ENCODE measurements around the gene IGFBP1. TPM values are rescaled to one million over a fixed set of nuclear protein-coding genes. Genes with fewer than 3 reads are reported as not detected.

IGFBP1 gene
- total RNA-seq, 6 donors from 2014 or later = 0.17 to 0.23 TPM; not detected in 4

DNA sequence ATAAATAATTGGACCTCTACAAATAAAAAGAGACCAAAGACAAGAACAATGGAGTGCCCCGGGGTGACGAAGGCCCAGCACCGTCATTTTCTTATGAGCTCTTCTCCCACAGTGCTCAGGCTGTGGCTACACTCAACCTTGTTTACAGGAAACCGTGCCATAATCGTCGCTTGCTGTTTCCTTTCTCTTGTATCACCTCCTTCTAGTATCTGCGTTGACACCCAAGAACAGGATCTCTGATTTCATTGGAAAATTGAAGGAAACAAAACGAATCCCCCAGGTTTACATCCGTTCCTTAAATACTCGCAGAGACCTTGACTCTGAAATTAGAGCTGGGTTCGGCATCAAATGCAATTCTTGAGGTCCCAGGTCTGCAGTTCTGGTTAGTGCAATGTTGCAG, 34.5 kb downstream of the IGFBP1 start:
- Histone ChIP-seq H3K4me3 (peak overlapping the region in 3 of 4 donors; percentile 6 to 47 (median 13)), H3K36me3 (no peaks in the 10 kb centered on the region), H3K9me3 (no peaks in the 10 kb centered on the region), H3K27me3 (peaks cover 0 to 19% (median 7%) of the 10 kb centered on the region in 4 donors), H3K27ac (no peak overlapping the region), H3K4me1 (peaks cover 29 to 54% (median 30%) of the 10 kb centered on the region in 4 donors)
- 1 to 2% methylated on average over 11 of the region's 11 CpGs for WGBS, 2 donors
- TF ChIP-seq POLR2A (IDR thresholded peaks at IDR 0.05) (no peak), POLR2AphosphoS5 (IDR thresholded peaks at IDR 0.05) (no peak), EP300 (IDR thresholded peaks at IDR 0.05) (no peak)
- TF ChIP-seq, protein P1, sequence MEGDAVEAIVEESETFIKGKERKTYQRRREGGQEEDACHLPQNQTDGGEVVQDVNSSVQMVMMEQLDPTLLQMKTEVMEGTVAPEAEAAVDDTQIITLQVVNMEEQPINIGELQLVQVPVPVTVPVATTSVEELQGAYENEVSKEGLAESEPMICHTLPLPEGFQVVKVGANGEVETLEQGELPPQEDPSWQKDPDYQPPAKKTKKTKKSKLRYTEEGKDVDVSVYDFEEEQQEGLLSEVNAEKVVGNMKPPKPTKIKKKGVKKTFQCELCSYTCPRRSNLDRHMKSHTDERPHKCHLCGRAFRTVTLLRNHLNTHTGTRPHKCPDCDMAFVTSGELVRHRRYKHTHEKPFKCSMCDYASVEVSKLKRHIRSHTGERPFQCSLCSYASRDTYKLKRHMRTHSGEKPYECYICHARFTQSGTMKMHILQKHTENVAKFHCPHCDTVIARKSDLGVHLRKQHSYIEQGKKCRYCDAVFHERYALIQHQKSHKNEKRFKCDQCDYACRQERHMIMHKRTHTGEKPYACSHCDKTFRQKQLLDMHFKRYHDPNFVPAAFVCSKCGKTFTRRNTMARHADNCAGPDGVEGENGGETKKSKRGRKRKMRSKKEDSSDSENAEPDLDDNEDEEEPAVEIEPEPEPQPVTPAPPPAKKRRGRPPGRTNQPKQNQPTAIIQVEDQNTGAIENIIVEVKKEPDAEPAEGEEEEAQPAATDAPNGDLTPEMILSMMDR (IDR thresholded peaks at IDR 0.05) = no peak
- no peak for DNase-seq
- no peak for ATAC-seq (ENCODE audit: low FRiP score in 2 of 2)

- H3K27ac ChIP-seq = no peak overlapping the region
- H3K4me1 ChIP-seq = peaks cover 27 to 50% (median 30%) of the 10 kb centered on the region in 4 donors
- H3K9me3 ChIP-seq = no peaks in the 10 kb centered on the region
- WGBS, 2 donors = 9% methylated on average over 9 of the region's 9 CpGs
- H3K4me3 ChIP-seq = peak overlapping the region in 1 of 4 donors; percentile 13
- TF ChIP-seq, protein P1 (IDR thresholded peaks at IDR 0.05) = peak; percentile 55 to 85 (median 70)
- TF ChIP-seq POLR2A (IDR thresholded peaks at IDR 0.05) = no peak
- no peak for TF ChIP-seq EP300 (IDR thresholded peaks at IDR 0.05)
- no peak for TF ChIP-seq POLR2AphosphoS5 (IDR thresholded peaks at IDR 0.05)
- H3K27me3 ChIP-seq = peaks cover 0 to 19% (median 7%) of the 10 kb centered on the region in 4 donors
- DNase-seq (peak; percentile 67 to 90), ATAC-seq (ENCODE audit: low FRiP score in 2 of 2) (peak in 1 of 2 donors; percentile 73)
- H3K36me3 ChIP-seq = no peaks in the 10 kb centered on the region
Measured at GRCh38 chr7:45923290-45923689, 35.0 kb downstream of the IGFBP1 start.

GRCh38 chr7:45923818-45924217, 35.5 kb downstream of the IGFBP1 start:
- 69 to 71% methylated on average over 6 of the region's 6 CpGs for WGBS, 2 donors
- TF ChIP-seq POLR2AphosphoS5 (IDR thresholded peaks at IDR 0.05) (no peak), POLR2A (IDR thresholded peaks at IDR 0.05) (no peak), EP300 (IDR thresholded peaks at IDR 0.05) (no peak)
- TF ChIP-seq, protein P1 (IDR thresholded peaks at IDR 0.05) = no peak
- H3K36me3 ChIP-seq = no peaks in the 10 kb centered on the region

GRCh38 chr7:45924283-45924682, 36.0 kb downstream of the IGFBP1 start:
- Histone ChIP-seq H3K36me3 (no peaks in the 10 kb centered on the region), H3K9me3 (no peaks in the 10 kb centered on the region), H3K27me3 (peaks cover 0 to 18% (median 7%) of the 10 kb centered on the region in 4 donors), H3K4me3 (no peak overlapping the region), H3K27ac (no peak overlapping the region), H3K4me1 (peaks cover 27 to 43% (median 30%) of the 10 kb centered on the region in 4 donors)
- ATAC-seq (ENCODE audit: low FRiP score in 2 of 2) (no peak), DNase-seq (no peak)
- TF ChIP-seq EP300 (IDR thresholded peaks at IDR 0.05) (no peak), POLR2AphosphoS5 (IDR thresholded peaks at IDR 0.05) (no peak)
- WGBS, 2 donors = 71 to 74% methylated on average over 5 of the region's 5 CpGs

More at GRCh38 chr7:45923818-45924217, 35.5 kb downstream of the IGFBP1 start:
- DNase-seq (no peak), ATAC-seq (ENCODE audit: low FRiP score in 2 of 2) (no peak)
- Histone ChIP-seq H3K4me1 (peaks cover 27 to 45% (median 30%) of the 10 kb centered on the region in 4 donors), H3K9me3 (no peaks in the 10 kb centered on the region), H3K27ac (no peak overlapping the region), H3K27me3 (peaks cover 0 to 19% (median 7%) of the 10 kb centered on the region in 4 donors), H3K4me3 (no peak overlapping the region)

DNA sequence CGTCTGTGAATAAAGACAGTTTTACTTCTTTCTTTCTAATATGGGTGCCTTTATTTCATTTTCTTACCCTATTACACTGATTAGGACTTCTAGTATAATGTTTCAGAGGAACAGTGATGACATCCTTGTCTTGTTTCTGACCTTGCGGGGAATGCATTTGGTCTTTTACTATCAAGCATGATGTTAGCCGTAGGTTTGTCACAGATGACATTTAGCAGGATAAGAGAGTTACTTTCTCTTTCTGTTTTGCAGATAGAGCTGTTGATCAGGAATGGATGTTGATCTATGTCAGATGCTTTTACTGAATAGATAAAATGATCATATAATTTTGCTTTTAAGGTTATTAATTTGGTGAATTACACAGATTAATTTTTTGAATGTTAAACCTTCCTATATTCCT, 39.4 kb downstream of the IGFBP1 start:
- H3K36me3 ChIP-seq = no peaks in the 10 kb centered on the region
- no peaks in the 10 kb centered on the region for H3K27me3 ChIP-seq
- 83 to 88% methylated on average over 3 of the region's 3 CpGs for WGBS, 2 donors
- ATAC-seq (ENCODE audit: low FRiP score in 2 of 2) = no peak
- peaks cover 4 to 9% (median 4%) of the 10 kb centered on the region in 4 donors for H3K4me1 ChIP-seq
- TF ChIP-seq POLR2A (IDR thresholded peaks at IDR 0.05) (no peak), POLR2AphosphoS5 (IDR thresholded peaks at IDR 0.05) (no peak), EP300 (IDR thresholded peaks at IDR 0.05) (no peak)
- TF ChIP-seq, protein P1 (IDR thresholded peaks at IDR 0.05) = no peak
- no peak for DNase-seq
- H3K27ac ChIP-seq = no peak overlapping the region
- H3K4me3 ChIP-seq = no peak overlapping the region
- no peaks in the 10 kb centered on the region for H3K9me3 ChIP-seq

Data from upper lobe of left lung (tissue), 6 donors.